ENCODE data around the gene ENTHD1.

ENTHD1 gene

DNA sequence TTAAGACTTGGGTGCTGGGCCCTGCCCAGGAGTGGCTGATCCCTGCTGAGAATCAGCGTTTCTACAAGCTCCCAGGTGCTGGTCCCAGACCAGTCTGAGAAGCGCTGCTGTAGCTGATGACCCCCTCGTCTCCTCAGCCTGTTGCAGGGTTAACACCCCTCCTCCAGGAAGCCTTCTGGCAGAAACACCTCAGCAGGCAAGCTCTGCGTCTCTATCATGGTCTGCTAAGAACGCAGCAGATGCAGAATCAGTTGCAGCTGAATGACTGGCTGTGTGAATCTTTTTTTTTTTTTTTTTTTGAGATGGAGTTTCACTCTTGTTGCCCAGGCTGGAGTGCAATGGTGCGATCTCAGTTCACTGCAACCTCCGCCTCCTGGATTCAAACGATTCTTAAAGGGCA, 190.5 kb downstream of the ENTHD1 start:
- DNase-seq (ENCODE audit: low spot score) = no peak

DNA sequence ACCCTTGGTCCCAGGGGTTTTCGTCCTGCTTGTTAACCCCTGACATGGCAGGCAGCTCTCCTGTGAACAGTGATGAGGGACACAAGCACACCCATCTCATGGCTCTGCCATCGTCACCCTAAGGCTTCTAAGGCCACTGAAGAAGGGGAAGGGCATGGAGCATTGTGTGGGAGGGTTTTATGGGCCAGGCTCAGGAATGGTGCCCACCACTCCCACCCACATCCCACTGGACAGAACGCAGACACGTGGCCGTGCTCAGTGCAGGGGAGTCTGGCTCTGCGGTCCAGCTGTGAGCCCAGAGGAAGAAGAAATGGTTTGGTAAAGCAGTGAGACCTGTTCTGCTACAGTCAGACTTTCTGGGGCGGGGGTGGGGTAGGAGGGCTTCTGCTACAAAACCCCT, 193.0 kb downstream of the ENTHD1 start:
- no peak for DNase-seq (ENCODE audit: low spot score)

More for the DNA sequence above, 190.5 kb downstream of the ENTHD1 start:
- TF ChIP-seq, protein P1, sequence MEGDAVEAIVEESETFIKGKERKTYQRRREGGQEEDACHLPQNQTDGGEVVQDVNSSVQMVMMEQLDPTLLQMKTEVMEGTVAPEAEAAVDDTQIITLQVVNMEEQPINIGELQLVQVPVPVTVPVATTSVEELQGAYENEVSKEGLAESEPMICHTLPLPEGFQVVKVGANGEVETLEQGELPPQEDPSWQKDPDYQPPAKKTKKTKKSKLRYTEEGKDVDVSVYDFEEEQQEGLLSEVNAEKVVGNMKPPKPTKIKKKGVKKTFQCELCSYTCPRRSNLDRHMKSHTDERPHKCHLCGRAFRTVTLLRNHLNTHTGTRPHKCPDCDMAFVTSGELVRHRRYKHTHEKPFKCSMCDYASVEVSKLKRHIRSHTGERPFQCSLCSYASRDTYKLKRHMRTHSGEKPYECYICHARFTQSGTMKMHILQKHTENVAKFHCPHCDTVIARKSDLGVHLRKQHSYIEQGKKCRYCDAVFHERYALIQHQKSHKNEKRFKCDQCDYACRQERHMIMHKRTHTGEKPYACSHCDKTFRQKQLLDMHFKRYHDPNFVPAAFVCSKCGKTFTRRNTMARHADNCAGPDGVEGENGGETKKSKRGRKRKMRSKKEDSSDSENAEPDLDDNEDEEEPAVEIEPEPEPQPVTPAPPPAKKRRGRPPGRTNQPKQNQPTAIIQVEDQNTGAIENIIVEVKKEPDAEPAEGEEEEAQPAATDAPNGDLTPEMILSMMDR (IDR thresholded peaks at IDR 0.05; ENCODE audit: extremely low read depth, missing control alignments) = no peak

DNA sequence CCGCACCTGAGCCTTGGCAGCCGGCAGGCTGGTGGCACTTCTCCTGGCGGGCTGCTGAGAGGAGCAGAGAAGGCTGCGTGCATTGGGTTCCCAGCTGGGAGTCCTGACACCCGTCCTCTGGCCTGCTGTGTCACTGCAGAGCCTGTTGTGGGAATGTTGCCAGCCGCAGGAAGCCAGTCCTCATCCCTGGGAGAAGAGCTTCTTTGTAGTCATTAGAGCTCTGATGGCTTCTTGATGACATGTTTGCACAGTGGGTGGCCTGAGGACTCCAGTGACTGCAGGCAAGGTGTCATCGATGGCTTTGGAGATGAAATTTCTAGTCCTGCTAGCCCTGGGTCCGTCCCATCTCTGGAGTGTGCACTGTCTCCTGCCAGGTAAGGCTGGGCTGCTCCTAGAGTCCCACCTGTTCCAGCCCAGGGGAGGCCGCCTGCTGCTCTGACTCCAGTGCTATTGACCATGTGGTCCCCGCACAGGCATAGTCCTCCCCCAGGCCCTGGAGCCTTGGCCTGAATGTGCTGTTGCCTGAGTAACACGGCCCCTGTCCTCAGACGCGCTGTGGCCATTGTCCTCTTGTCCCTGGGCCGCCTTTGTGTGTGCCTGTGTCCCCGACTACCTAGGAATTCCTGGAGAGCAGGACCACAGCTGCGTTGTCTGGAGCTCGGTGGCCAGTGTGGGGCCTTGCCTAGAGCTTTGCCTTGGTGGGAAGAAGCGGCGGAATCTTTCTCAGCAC, 193.8 kb downstream of the ENTHD1 start:
- DNase-seq (ENCODE audit: low spot score) = no peak
- TF ChIP-seq, protein P1 (IDR thresholded peaks at IDR 0.05; ENCODE audit: extremely low read depth, missing control alignments) = no peak

More for the DNA sequence above, 193.0 kb downstream of the ENTHD1 start:
- TF ChIP-seq, protein P1 (IDR thresholded peaks at IDR 0.05; ENCODE audit: extremely low read depth, missing control alignments) = no peak

DNA sequence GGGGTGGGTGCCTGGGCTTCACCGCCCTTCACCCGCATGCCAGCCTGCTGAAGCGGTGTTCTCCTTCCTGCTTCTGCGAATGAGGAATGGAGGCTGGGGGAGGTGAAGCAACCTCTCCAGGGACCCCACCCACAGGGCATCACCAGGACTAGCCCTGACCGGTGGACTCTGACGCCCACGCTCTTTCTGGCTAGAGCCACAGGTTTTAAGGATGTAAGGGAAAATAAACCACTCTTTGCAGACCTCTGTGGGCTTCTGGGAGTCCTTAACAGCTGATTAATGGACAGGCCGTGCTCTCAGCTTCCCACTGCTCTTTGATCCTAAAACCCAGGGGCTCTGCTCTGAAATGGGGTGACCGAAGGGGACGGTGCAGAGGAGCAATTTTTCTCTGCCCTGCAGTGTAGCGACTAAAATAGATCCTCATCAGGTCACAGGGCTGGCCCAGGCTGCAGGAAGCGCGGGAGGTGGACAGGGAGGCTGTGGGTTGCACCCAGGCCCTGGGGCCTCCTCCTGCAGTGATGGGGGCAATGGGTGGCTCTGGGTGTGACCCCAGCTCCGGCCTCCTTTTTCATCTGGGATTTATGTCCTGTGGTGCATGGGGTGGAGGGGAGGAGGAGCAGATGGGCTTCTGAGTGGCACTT, 195.7 kb downstream of the ENTHD1 start:
- no peak for DNase-seq (ENCODE audit: low spot score)
- TF ChIP-seq, protein P1 (IDR thresholded peaks at IDR 0.05; ENCODE audit: extremely low read depth, missing control alignments) = no peak

DNA sequence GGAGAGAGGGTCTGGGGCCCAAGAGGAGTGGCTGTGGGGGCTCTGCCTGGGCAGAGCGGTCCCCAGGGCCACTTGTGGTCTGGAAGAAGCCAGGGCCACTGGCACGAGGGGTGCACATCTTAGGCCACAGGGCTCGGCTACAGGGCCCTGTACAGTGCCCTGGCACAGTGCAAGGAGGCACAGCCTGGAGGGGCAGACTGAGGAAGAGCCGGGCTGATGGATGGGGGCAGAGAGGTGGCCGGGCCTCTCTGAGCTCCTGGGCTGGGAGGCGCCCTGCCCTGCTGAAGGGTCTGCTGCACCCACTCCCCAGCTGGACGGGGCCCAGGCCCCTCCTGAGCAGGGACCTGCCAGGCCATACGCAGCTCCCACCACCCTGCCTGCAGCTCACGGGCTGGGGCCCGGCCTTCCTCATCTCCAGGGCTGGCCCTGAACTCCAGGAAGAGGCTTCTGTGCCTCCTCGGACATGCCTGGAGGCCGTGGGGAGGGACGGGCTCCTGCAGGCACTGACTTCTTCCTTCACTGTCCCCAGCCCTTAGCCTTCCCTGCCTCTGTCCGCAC, 199.5 kb downstream of the ENTHD1 start:
- DNase-seq (ENCODE audit: low spot score) = no peak
- TF ChIP-seq, protein P1 (IDR thresholded peaks at IDR 0.05; ENCODE audit: extremely low read depth, missing control alignments) = no peak
